ENCODE measurements around the gene DSC3.

DNA sequence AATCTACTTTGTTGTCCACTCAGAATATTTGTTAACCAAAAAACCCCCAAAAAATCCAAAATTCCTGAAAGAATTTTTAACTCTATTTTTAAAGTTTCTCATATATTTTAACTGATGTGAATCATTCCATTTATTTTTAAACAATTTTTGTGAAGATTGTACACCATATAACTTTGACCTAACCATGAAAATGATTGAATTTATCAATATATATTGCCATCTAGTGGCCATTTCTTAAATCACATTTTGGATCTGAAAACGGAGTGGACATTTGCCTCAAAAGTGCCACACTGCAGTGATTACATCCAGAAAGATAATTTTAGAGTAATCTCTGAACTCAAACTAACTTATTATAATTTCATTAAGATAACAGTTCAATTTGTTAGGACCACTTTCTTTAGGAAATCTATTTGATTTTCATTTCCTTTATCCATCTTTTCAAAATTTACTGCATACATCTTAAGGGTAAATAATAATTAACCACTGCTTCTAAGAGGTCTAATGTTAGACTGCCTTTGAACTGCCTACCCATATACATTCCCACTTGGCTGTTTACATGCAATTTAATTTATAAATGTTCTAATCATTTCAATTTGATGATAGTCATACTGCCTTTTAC, 71.1 kb downstream of the DSC3 start:
- TF ChIP-seq, protein P1, sequence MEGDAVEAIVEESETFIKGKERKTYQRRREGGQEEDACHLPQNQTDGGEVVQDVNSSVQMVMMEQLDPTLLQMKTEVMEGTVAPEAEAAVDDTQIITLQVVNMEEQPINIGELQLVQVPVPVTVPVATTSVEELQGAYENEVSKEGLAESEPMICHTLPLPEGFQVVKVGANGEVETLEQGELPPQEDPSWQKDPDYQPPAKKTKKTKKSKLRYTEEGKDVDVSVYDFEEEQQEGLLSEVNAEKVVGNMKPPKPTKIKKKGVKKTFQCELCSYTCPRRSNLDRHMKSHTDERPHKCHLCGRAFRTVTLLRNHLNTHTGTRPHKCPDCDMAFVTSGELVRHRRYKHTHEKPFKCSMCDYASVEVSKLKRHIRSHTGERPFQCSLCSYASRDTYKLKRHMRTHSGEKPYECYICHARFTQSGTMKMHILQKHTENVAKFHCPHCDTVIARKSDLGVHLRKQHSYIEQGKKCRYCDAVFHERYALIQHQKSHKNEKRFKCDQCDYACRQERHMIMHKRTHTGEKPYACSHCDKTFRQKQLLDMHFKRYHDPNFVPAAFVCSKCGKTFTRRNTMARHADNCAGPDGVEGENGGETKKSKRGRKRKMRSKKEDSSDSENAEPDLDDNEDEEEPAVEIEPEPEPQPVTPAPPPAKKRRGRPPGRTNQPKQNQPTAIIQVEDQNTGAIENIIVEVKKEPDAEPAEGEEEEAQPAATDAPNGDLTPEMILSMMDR (conservative IDR thresholded peaks at IDR 0.05; ENCODE audit: low read depth, low read length): peak; percentile 61
- TF ChIP-seq EZH2 (IDR thresholded peaks at IDR 0.05; ENCODE audit: borderline replicate concordance, low read depth, low read length, poor library complexity, severe bottlenecking): no peak

All from A673 (cell line).